VCaP (cell line): ENCODE measurements around the gene FGF1.

Experiments
- H3K27ac ChIP-seq: fragments of 450-650 bp; 2 replicates; pipeline ENCODE4 v1.5.1; 2017
- TF ChIP-seq, protein P1 (sequence below): fragments of 450-650 bp; conservative IDR thresholded peaks from 2 replicates; pipeline ENCODE4 v1.5.1; 2017; ENCODE audit warnings: mild to moderate bottlenecking, moderate library complexity

FGF1 gene

DNA sequence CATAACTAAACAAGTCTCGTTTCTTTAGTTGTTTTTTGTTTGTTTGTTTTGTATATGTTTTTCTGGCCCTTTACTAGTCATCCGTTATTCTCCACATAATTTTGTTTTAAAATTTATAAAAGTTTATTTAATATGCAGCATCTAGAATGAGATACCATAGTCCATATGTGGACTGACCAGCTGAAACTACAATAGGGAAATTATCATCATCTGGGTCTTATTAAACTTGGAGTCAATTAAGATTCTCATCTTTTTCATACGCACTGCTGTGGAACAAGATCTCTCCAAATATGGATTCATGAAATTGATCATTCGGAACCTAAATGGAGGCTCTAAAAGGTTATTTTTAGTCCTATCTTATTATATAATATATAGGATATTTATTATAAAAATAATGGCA lies 99.3 kb downstream of the FGF1 start:
- TF ChIP-seq, protein P1, sequence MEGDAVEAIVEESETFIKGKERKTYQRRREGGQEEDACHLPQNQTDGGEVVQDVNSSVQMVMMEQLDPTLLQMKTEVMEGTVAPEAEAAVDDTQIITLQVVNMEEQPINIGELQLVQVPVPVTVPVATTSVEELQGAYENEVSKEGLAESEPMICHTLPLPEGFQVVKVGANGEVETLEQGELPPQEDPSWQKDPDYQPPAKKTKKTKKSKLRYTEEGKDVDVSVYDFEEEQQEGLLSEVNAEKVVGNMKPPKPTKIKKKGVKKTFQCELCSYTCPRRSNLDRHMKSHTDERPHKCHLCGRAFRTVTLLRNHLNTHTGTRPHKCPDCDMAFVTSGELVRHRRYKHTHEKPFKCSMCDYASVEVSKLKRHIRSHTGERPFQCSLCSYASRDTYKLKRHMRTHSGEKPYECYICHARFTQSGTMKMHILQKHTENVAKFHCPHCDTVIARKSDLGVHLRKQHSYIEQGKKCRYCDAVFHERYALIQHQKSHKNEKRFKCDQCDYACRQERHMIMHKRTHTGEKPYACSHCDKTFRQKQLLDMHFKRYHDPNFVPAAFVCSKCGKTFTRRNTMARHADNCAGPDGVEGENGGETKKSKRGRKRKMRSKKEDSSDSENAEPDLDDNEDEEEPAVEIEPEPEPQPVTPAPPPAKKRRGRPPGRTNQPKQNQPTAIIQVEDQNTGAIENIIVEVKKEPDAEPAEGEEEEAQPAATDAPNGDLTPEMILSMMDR = no peak

DNA sequence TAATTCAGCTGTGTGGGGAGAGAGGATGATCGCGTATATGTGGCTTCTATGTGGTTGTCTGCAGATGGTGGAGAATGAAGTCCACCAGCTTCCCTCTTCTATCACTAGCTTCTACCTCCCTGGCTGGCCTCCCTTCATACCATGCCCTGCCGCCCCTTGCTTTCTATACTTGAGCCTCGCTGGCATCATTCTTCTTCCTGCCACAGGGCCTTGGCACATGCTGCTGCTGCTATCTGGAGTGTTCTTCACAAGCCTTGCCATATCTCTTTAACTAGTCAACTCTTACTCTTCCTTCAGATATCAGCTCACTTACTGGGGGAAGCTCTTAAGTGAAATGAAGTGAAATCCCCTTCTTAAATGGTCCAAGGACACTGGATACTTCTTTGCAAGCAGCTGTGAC lies 100.4 kb downstream of the FGF1 start:
- H3K27ac ChIP-seq = no peak overlapping the region
- TF ChIP-seq, protein P1 = no peak

More for the DNA sequence above, 99.3 kb downstream of the FGF1 start:
- no peak overlapping the region for H3K27ac ChIP-seq

DNA sequence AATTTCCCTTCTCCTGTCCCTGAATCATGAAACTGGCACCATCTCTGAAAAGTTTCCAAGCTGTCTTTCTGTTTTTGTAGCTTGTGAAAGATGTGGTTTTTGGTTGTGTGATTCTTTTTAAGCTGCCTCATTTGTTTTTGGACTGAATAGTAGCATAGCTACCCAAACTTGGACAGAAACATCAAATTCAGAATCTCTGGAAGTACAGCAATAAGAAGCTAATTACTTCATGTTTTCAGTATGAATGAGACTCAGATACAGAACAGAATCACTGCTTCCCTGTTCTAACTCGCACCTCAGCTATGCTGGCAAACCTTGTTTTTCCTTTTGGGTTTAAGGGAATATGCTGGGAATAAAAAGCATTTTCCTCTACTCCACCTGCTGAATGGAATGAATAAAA lies 101.0 kb downstream of the FGF1 start:
- TF ChIP-seq, protein P1 = no peak
- no peak overlapping the region for H3K27ac ChIP-seq

DNA sequence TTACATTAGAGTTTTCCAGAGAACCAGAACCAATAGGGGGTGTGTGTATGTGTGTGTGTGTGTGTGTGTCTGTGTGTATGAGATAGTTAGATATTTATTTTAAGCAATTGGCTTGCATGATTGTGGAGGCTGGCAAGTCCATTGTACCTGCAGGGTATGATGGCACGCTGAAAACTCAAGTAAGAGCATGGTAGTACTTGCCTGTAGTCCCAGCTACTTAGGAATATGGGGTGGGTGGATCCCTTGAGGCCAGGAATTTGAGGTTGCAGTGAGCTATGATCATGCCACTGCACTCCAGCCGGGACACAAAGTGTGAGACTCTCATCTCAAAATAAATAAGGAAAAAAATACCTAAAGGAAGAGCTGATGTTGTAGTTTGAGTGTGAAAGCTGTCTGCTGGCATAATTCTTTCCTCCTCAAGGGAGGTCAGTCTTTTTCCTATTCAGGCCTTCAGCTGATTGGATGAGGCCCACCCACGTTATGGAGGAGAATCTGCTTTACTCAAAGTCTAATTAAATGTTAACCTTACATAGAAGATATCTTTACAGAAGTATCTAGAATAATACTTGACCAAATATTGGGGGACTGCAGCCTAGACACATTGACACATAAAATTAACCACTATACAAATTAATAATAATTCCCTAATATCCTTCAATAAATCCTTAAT lies 107.6 kb downstream of the FGF1 start:
- H3K27ac ChIP-seq = no peak overlapping the region
- TF ChIP-seq, protein P1 = no peak

DNA sequence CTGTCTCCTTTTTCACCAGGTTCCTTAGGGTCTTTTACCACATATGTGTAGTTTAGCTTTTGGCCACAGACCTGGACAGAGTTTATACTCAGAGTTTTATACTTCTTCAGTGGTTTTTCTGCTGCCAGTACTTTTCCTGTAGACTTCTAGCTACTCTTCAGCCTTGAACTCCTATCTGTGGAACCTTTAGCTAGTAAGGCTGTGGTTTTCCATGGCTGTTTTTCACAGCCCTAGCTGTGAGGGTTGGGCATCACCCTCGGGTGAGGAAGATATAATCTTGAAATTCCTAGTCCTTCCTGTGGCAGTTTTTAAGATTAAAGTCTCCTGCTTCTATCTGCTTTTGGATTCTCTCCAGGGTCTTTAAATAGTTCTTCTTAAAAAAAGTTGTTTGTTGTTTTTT lies 109.1 kb downstream of the FGF1 start:
- TF ChIP-seq, protein P1 = no peak
- H3K27ac ChIP-seq = no peak overlapping the region

DNA sequence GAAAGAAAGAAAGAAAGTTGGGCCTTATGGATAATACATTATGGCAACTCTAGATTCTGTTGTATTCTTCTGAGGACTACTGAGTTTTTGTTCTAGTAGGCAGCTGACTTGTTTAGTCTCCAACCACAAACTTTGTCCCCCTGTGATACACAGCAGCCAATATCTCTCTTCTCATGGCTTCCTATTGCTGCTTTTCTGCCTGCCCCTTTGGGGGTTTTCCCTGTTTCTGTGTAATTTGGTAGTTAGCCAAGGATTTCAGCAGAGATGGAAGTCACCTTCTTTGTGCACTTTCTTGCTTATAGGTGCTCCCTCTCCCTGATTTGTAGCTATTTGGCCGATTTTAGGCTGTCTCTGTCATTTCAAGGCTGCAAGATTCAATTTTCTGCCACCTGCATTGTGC lies 109.6 kb downstream of the FGF1 start:
- TF ChIP-seq, protein P1 = no peak

DNA sequence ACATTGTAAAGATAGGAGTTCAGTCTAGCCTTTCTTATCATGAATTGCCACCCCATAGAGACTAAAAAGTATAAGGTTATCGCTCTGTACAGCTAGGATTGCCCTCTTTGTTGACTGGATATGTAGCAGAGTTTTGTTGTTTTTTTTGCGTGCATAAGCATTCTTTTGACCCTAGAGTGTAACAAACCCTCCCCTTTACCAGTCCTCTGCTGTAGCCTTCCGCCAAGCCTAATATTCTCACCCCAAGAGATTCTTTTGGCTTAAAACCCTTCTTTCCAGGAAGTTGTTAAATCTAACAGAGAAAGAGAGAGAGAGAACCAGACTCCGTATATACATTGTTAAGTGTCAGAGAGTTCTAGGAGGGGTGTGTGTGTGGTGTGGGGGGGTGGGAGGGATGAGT lies 113.9 kb downstream of the FGF1 start:
- TF ChIP-seq, protein P1 = no peak
- peak overlapping the region; percentile 31; the same call in 1 of the 2 replicates for H3K27ac ChIP-seq

More for the DNA sequence above, 109.6 kb downstream of the FGF1 start:
- no peak overlapping the region for H3K27ac ChIP-seq
